Measurements from ENCODE around the gene DYNC2H1.
"Not testable (repeated sequence)": the region's sequence is repeated elsewhere in the genome, so short reads cannot be mapped to it uniquely, and the experiment has no call there.

Gene DYNC2H1

DNA sequence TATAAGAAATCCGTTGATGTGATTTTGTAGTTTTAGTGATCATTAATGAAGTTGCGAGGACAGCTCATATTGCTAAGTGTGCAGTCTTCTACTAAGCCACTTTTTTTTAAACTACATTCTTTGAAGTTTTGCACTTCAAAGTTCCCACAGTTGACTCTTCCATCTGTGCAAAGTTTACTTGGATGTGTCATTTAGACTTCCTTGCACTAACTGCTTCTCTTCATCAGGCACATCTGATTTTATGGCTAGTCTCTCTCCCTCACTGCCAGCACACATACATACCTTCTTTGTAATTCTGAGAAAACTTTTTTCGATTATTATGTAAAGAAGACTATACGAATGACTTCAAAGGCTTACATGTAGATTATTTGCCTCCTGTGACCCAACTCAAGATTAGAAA lies 250.0 kb downstream of the DYNC2H1 start:
- H3K4me3 ChIP-seq (ENCODE audit: low read length): no peak overlapping the region
- TF ChIP-seq, protein P1, sequence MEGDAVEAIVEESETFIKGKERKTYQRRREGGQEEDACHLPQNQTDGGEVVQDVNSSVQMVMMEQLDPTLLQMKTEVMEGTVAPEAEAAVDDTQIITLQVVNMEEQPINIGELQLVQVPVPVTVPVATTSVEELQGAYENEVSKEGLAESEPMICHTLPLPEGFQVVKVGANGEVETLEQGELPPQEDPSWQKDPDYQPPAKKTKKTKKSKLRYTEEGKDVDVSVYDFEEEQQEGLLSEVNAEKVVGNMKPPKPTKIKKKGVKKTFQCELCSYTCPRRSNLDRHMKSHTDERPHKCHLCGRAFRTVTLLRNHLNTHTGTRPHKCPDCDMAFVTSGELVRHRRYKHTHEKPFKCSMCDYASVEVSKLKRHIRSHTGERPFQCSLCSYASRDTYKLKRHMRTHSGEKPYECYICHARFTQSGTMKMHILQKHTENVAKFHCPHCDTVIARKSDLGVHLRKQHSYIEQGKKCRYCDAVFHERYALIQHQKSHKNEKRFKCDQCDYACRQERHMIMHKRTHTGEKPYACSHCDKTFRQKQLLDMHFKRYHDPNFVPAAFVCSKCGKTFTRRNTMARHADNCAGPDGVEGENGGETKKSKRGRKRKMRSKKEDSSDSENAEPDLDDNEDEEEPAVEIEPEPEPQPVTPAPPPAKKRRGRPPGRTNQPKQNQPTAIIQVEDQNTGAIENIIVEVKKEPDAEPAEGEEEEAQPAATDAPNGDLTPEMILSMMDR (conservative IDR thresholded peaks at IDR 0.05; ENCODE audit: low read depth, low read length): no peak
- no peak for DNase-seq (ENCODE audit: low read depth)

DNA sequence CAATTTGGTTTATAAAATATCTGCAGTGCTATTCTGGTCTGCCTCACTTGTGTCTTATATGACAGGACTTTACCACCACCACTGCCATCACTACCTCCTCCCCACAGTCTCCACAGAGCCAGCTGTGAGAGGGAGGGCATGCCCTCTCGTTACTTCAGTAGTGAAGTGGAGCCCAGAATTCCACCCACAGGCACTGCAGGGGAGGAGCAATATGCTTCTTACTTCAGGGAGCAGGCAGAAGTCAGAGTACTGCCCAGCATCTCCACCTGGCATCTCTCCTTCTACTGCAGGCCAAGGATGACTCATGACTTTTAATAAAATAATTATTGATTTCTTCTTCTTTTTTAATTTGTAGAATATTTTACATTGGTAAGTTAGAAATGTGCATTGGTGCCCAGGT lies 255.5 kb downstream of the DYNC2H1 start:
- DNase-seq (ENCODE audit: low read depth): no peak
- H3K4me3 ChIP-seq (ENCODE audit: low read length): no peak overlapping the region
- TF ChIP-seq, protein P1 (conservative IDR thresholded peaks at IDR 0.05; ENCODE audit: low read depth, low read length): no peak

DNA sequence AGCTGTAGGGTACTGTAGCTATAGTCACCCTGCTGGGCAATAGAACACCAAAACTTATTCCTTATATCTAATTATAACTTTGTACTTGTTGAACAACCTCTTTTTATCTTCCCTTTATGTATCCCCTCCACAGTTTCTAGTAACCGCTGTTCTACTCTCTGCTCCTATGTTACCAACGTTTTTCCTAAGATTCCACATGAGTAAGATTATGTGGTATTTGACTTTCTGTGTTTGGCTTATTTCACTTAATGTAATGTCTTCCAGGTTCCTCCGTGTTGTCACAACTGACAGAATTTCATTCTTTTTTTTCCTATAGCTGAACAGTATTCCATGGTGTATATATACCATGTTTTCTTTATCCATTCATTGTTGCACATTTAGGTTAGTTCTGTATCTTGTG lies 258.4 kb downstream of the DYNC2H1 start:
- no peak for DNase-seq (ENCODE audit: low read depth)
- no peak overlapping the region for H3K4me3 ChIP-seq (ENCODE audit: low read length)
- TF ChIP-seq, protein P1 (conservative IDR thresholded peaks at IDR 0.05; ENCODE audit: low read depth, low read length): no peak

DNA sequence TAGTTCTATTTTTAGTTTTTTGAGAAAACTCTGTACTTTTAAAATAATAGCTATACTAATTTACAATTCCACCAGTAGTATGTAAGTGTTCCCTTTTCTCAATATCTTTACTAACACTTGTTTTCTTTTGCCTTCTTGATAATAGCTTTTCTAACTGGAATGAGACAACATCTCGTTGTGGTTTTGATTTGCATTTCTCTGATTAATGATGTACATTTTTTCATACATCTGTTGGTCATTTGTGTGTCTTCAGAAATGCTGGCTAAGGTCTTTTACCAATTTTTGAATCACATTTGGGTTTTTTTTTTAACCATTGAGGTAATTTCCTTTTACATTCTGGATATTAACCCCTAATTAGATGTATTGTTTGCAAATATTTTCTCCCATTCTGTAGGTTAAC lies 258.9 kb downstream of the DYNC2H1 start:
- no peak for DNase-seq (ENCODE audit: low read depth)
- H3K4me3 ChIP-seq (ENCODE audit: low read length): no peak overlapping the region
- TF ChIP-seq, protein P1 (conservative IDR thresholded peaks at IDR 0.05; ENCODE audit: low read depth, low read length): no peak

DNA sequence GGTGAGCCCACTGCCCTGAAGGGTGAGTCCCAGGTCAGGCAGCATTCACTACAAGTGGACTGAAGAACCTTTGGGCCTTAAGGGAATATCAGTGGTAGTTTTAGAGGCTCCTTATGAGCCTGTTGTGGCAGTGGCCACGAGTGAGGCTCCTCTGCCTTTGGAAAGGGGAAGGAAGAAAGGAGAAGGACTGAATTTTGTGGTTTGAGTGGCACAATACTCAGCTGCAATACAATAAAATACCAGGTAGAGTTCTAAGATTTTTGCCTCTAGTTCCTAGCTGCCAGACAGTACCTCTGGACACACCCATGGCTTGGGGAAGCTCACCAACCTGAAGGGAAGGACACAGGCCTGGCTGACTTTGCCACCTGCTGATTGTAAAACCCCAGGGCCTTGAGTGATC lies 260.9 kb downstream of the DYNC2H1 start:
- no peak for DNase-seq (ENCODE audit: low read depth)
- TF ChIP-seq, protein P1 (conservative IDR thresholded peaks at IDR 0.05; ENCODE audit: low read depth, low read length): no peak
- H3K4me3 ChIP-seq (ENCODE audit: low read length): no peak overlapping the region

DNA sequence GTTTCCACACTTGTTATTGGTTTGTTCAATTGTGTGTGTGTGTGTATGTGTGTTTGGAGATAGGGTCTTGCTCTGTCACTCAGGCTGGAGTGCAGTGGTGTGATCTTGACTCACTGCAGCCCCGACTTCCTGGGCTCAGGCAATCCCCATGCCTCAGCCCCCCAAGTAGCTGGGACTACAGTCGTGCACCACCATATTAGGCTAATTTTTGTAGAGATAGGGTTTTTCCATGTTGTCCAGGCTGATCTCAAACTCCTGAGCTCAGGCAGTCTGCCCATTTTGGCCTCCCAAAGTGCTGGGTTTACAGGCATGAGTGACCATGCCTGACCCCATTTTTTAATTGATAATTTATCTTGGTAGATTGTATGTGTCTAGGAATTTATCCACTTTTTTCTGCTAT lies 263.7 kb downstream of the DYNC2H1 start:
- no peak overlapping the region for H3K4me3 ChIP-seq (ENCODE audit: low read length)
- DNase-seq (ENCODE audit: low read depth): no peak
- TF ChIP-seq, protein P1 (conservative IDR thresholded peaks at IDR 0.05; ENCODE audit: low read depth, low read length): no peak

DNA sequence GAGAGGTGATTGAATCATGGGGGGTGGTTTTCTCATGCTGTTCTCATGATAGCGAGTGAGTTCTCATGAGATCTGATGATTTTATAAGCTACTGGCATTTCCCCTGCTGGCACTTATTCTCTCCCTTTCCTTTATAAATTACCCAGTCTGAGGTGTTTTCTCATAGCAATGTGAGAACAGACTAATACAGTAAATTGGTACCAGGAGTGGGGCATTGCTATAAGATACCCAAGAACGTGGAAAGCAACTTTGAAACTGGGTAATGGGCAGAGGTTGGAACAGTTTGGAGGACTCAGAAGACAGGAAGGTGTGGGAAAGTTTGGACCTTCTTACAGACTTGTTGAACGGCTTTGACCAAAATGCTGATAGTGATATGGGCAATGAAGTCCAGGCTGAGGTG lies 265.0 kb downstream of the DYNC2H1 start:
- DNase-seq (ENCODE audit: low read depth); H3K4me3 ChIP-seq (ENCODE audit: low read length): not testable (repeated sequence)

DNA sequence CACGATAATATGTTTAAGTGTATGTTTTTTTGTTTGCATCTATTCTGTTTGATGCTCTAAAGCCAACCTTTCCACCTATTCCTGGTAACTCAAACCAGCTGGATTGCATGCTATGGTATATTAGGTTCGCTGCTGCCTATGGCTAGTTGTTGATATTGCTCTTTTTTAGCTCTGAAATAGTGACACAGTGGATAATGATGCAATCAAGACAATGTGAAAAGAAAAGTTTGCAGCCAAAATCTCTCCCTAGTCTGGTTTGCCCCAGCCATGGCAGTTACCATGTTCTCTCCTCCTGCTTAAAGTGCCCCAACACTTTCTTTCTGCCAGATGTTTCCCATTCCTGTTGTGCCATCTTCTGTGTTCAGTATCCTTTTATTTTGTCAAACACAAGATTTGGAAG lies 269.7 kb downstream of the DYNC2H1 start:
- TF ChIP-seq, protein P1 (conservative IDR thresholded peaks at IDR 0.05; ENCODE audit: low read depth, low read length): no peak
- no peak overlapping the region for H3K4me3 ChIP-seq (ENCODE audit: low read length)
- DNase-seq (ENCODE audit: low read depth): no peak
